ENCODE results near the gene INO80D.
"Not testable (repeated sequence)": the region's sequence is repeated elsewhere in the genome, so short reads cannot be mapped to it uniquely, and the experiment has no call there.

INO80D gene

DNA sequence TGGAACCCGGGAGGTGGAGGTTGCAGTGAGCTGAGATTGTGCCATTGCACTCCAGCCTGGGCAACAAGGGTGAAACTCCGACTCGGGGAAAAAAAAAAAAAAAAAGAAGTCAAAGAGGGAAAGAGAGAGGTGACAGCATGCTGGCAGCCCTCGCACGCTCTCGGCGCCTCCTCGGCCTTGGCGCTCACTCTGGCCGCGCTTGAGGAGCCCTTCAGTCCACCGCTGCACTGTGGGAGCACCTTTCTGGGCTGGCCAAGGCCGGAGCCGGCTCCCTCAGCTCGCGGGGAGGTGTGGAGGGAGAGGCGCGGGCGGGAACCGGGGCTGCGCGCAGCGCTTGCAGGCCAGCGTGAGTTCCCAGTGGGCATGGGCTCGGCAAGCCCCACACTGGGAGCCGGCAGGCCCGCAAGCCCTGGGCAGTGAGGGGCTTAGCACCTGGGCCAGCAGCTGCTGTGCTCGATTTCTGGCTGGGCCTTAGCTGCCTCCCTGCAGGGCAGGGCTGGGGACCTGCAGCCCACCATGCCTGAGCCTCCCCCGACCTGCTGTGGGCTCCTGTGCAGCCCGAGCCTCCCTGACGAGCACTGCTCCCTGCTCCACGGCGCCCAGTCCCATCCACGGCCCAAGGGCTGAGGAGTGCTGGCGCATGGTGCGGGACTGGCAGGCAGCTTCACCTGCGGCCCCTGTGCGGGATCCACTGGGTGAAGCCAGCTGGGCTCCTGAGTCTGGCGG is 108.9 kb downstream of the INO80D start:
- not testable (repeated sequence) for DNase-seq

GRCh38 chr2:205976120-205976814 is 109.7 kb downstream of the INO80D start:
- DNase-seq, result no peak

- DNase-seq, result no peak
These were observed 110.7 kb downstream of the INO80D start for GRCh38 chr2:205975082-205975949.

GRCh38 chr2:205972113-205972512 is 113.9 kb downstream of the INO80D start:
- DNase-seq, result no peak

GRCh38 chr2:205970348-205970747 is 115.6 kb downstream of the INO80D start:
- DNase-seq, result no peak

DNA sequence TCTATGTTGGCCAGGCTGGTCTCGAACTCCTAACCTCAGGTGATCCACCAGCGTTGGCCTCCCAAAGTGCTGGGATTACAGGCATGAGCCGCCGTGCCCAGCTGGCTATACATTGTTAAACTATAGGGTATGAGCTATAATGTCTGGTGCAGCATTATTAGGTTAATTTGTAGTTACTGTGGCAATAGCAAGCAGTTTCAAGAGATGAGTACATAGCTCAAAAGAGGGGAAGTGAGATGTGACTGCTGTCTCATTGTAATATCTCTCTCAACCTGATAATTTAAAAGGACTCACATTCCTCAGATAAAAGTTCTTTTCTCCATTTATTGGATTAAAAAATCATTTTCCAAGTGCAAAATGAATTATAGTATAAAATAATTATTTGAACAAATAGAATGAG is 116.4 kb downstream of the INO80D start:
- no peak for DNase-seq

DNA sequence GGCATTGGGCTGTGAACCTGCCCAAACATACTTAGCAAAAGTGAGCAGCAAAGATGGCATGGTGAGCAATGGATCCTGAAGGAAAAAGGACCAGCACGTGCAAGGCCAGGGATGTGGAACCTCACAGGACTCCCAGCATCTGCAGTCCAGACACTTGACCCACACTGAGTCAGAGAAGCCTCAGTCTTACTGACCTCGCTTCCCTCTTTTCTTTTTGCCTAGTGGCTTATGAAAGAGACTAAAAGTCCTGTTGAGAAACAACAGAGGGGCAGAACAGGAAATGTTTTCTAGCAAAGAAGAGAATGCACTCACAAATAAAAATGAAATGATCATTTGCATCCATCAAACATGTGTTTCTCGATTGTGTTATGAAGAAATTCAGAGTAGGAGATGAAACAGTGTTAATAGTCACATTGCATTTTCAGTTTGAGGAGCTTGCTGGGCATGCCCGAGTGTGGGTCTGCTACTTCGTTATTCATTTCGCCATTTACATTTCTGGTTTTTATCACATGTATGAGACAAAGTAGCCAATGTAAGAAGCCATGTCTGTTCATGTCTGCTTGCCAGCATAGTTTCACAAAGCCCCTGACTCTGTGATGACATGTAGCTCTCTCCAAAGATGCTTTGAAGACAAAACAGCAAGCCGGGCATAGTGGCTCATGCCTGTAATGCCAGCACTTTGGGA is 118.4 kb downstream of the INO80D start:
- DNase-seq, result no peak

DNA sequence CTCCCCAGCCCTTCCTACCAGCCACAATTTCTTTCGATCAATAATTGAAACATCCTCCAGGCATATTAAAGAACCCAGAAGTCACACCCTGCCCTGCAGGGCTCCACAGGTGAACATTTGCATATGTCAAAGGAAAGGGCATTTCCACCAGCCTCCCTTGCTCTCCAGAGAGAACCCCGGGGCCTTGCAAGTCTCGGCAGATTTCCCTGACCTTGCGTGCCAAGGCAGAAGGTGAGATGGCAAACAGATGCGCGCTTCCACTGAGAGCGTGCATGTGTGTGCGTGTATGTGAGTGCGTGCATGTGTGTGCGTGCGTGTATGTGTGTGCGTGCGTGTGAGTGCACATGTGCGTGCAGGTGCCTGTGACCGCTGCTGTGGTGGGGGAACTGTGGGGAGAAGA is 120.3 kb downstream of the INO80D start:
- no peak for DNase-seq

DNA sequence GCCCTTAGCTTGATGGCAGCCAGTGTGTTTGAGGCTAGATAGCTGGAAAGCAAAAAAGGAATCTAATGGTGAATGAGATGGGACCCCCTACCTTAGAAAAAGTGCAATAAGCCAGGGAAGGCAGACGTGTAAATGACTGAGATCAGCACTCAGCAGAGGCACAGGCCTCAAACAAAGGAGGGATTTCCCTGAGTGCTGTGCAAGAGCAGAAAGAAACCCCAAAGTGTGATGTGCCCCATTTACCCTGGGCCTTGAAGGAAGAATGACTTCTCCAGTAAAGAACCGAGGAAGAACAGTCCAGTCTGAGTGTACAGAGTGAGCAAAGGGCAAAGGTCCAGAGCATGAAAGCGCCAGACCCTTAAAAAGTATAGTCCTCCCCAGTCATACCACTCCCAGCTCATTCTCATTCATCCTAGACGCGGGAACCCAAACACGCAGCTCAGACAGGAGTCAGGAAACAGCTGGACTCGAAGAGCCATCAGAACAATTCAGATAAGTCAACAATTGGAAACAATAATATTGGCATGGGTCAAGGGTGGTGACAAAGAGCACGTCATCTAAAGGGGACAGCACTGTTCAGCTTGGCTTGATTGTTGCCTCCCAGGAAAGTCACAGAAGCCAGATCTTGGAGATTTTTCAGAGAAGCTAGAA is 121.7 kb downstream of the INO80D start:
- DNase-seq, result peak; percentile 21 to 32

- peak; percentile 29 to 38 for DNase-seq
These were observed 126.5 kb downstream of the INO80D start for GRCh38 chr2:205959521-205959920.

DNA sequence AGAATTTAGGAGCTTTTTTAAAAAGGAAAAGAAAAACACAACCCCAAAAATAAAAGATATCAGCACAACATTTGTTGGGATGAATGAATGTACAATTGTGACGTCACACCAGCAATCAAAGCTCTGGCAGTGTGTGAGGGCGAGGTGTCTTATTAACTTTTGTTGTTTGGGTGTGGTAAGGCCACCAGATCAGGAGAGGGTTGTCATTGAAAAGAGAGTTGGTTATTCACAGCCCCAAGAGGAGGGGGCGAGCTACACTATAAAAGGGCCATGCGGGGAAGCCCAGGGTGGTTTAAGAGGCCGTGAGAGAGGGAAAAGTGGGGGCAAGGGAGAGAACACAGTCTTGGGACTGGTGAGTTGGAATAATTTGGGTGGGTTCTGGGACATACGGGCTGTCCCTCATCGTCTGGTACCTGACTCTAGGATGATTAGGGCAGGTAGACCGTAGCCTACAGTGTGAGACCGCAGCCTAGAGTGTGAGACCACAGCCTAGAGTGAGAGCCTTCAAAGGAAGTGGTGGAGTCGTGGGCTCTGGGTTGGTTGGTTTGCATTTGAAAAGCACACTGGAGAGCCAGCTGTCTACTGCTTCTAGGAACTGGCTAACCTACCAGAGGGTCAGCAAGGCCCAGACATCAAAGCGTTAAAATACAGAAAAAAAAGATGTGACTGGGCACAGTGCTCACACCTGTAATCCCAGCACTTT is 128.4 kb downstream of the INO80D start:
- no peak for DNase-seq

GRCh38 chr2:205954707-205955106 is 131.3 kb downstream of the INO80D start:
- DNase-seq, result no peak

GRCh38 chr2:205952282-205952681 is 133.7 kb downstream of the INO80D start:
- no peak for DNase-seq

DNA sequence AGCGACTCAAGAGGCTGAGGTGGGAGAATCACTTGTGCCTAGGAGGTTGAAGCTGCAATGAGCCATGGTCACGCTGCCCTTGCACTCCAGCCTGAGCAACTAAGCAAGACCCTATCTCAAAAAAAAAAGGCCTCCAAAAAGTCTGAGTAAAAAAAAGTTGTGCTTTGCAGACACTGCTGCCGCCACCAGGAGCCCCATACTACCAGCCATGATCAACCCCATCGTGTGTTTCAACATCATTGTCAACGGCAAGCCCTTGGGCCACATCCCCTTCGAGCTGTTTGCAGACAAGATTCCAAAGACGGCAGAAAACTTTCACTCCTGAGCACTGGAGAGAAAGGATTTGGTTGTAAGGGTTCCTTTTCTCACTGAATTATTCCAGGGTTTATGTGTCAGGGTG is 137.1 kb downstream of the INO80D start:
- no peak for DNase-seq

GRCh38 chr2:205948496-205948837 is 137.5 kb downstream of the INO80D start:
- no peak for DNase-seq

GRCh38 chr2:205947621-205948495 is 138.1 kb downstream of the INO80D start:
- DNase-seq, result peak; percentile 42 to 59

- DNase-seq, result no peak
These were observed 139.7 kb downstream of the INO80D start for GRCh38 chr2:205946226-205946625.

Measured in SHP77 (cell line).